Prostate gland (tissue), 2 donors: ENCODE data around the gene WIF1. TPM values are rescaled to one million over a fixed set of nuclear protein-coding genes. Genes with fewer than 3 reads are reported as not detected.
A peak's percentile ranks its signal among the peaks of the same experiment; 100 is the strongest.

Experiments
- DNase-seq: peaks from one replicate; pipeline ENCODE4 v3.0.0-alpha.2; 2019; ENCODE audit warnings: low spot score
- H3K27ac ChIP-seq, 2 donors: fragments of 200-600 bp; sonication (generic); 2 replicates each; pipeline ENCODE4 v1.5.1; 2017 to 2019
- H3K27me3 ChIP-seq: fragments of 200-600 bp; sonication (generic); replicated peaks from 2 replicates; pipeline ENCODE4 v1.5.1; 2019; ENCODE audit not compliant: insufficient read depth
- H3K36me3 ChIP-seq, 2 donors: fragments of 200-600 bp; sonication (generic); 1 replicate in 1 of 2; 2 replicates in 1 of 2; pipeline versions ENCODE4 v1.5.1 to v1.8.1; 2017 to 2019
- H3K4me1 ChIP-seq: fragments of 200-600 bp; sonication (generic); replicated peaks from 2 replicates; pipeline ENCODE4 v1.5.1; 2019
- H3K4me3 ChIP-seq, 2 donors: fragments of 200-600 bp; sonication (generic); 2 replicates each; pipeline ENCODE4 v1.5.1; 2017 to 2019
- H3K9me3 ChIP-seq: fragments of 200-600 bp; sonication (generic); 2 replicates; pipeline ENCODE4 v1.5.1; 2017
- POLR2A ChIP-seq: fragments of 450-650 bp; IDR thresholded peaks from one replicate; pipeline ENCODE4 v1.6.1; 2016; ENCODE audit warnings: antibody characterized with exemption, mild to moderate bottlenecking
- POLR2AphosphoS5 ChIP-seq: sonication (generic); formaldehyde crosslinking; IDR thresholded peaks from one replicate; pipeline ENCODE4 v1.6.1; 2017; ENCODE audit warnings: antibody characterized with exemption
- WGBS: methylation state at CpG from one replicate; pipeline ENCODE4 v1.1.5; 2018; 5-methylcytosine and 5-hydroxymethylcytosine counted together
- intact Hi-C: fragments of 100-400 bp; cut with DNase I; formaldehyde crosslinking; loops from one replicate; pipeline ENCODE4 v1.14.2; 2022
- total RNA-seq, 2 donors: library from RNA; depleted of rRNA; stranded (reverse); fragments of >200 nt; gene quantifications; one replicate each; pipeline ENCODE4 v1.1.0, GENCODE V29; 2016
- TF ChIP-seq, protein P1 (sequence below), 4 experiments: fragments of 200-600 bp in 2 of 4; fragments of 450-650 bp in 2 of 4; sonication (generic) in 2 of 4; IDR thresholded peaks; 1 replicate in 3 of 4; 2 replicates in 1 of 4; pipeline ENCODE4 v1.5.1; 2016 to 2019; ENCODE audit warnings: antibody characterized with exemption in 4 of 4, mild to moderate bottlenecking in 2 of 4, moderate library complexity in 2 of 4

Gene WIF1
- total RNA-seq, 2 donors from 2014 or later: 6.8 to 45.8 TPM

DNA sequence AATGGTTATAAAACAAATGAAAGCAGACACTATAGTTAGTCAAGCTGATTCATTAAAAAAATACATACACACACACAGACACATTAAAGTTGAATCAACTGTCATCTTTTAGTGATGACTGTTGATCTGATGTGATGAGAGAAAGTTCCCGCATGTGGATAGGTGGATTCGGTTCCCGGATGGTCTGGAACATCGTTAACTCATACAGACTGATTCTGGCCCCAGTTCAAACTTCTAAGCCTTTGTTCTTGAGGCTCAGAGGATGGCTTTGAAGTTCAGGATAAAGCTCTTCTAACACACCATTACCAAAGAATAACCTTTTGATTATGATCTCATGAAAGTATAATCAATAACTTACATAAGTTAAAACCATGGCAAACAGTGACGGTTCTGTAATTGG is 27.5 kb downstream of the WIF1 start:
- no peaks in the 10 kb centered on the region for H3K9me3 ChIP-seq
- TF ChIP-seq POLR2AphosphoS5: no peak
- H3K4me3 ChIP-seq: no peak overlapping the region
- H3K36me3 ChIP-seq: no peaks in the 10 kb centered on the region
- H3K27me3 ChIP-seq: no peaks in the 10 kb centered on the region
- no peak overlapping the region for H3K27ac ChIP-seq
- WGBS: 32% methylated on average over 5 of the region's 5 CpGs
- H3K4me1 ChIP-seq: no peaks in the 10 kb centered on the region
- intact Hi-C loops: no loop called here
- no peak for DNase-seq

DNA sequence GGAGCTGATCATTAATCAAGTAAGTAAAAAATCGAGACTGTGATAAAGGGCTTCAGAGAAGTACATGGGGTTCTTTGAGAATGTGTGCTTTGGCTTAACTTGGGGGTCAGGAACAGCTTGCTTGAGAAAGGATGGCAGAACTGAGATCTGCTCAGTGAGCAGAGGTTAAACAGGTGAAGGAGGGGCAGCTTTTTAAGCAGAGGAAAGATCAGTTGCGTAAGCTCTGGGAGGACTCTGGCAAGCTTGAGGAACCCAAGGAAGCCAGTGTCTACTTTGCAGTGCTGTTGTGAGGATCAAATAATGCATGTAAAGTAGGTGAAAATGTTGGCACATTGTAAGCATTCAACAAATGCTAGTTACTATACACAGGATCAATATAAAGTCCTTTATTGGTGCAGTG is 30.6 kb downstream of the WIF1 start:
- WGBS: 52% methylated on average over 2 of the region's 2 CpGs
- intact Hi-C loops: no loop called here
- peak; percentile 10 for DNase-seq
- TF ChIP-seq POLR2AphosphoS5 (no peak), POLR2A (no peak)
- TF ChIP-seq, protein P1, sequence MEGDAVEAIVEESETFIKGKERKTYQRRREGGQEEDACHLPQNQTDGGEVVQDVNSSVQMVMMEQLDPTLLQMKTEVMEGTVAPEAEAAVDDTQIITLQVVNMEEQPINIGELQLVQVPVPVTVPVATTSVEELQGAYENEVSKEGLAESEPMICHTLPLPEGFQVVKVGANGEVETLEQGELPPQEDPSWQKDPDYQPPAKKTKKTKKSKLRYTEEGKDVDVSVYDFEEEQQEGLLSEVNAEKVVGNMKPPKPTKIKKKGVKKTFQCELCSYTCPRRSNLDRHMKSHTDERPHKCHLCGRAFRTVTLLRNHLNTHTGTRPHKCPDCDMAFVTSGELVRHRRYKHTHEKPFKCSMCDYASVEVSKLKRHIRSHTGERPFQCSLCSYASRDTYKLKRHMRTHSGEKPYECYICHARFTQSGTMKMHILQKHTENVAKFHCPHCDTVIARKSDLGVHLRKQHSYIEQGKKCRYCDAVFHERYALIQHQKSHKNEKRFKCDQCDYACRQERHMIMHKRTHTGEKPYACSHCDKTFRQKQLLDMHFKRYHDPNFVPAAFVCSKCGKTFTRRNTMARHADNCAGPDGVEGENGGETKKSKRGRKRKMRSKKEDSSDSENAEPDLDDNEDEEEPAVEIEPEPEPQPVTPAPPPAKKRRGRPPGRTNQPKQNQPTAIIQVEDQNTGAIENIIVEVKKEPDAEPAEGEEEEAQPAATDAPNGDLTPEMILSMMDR (IDR thresholded peaks at IDR 0.05): no peak
- Histone ChIP-seq H3K27ac (no peak overlapping the region), H3K36me3 (no peaks in the 10 kb centered on the region), H3K4me1 (no peaks in the 10 kb centered on the region), H3K27me3 (no peaks in the 10 kb centered on the region), H3K9me3 (no peaks in the 10 kb centered on the region), H3K4me3 (no peak overlapping the region)

DNA sequence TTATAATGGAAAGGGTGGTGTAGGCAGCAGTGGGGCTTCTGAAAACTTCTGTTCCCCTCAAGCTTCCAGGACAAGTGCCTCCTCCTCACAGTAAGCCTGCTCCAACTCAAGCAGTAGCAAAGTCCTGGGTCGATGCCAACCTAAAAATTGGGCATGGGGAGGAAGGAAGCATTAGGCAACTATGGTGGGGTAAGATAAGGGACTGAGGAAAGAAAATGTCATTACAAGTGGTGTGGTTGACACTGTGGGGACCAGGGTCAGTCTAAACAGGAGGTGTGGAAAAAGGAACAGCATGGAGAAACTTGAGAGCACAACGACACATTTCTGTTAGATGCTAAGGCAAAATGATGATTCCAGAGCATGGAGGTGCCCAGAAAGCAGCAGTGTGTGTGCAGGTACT is 34.9 kb downstream of the WIF1 start:
- H3K27me3 ChIP-seq: no peaks in the 10 kb centered on the region
- H3K4me1 ChIP-seq: no peaks in the 10 kb centered on the region
- no peak for TF ChIP-seq POLR2AphosphoS5
- no peak for TF ChIP-seq POLR2A
- TF ChIP-seq, protein P1 (IDR thresholded peaks at IDR 0.05): no peak
- H3K9me3 ChIP-seq: no peaks in the 10 kb centered on the region
- H3K27ac ChIP-seq: no peak overlapping the region
- no peak for DNase-seq
- no peaks in the 10 kb centered on the region for H3K36me3 ChIP-seq
- no peak overlapping the region for H3K4me3 ChIP-seq
- intact Hi-C loops: no loop called here
- WGBS: 77% methylated on average over 2 of the region's 2 CpGs

DNA sequence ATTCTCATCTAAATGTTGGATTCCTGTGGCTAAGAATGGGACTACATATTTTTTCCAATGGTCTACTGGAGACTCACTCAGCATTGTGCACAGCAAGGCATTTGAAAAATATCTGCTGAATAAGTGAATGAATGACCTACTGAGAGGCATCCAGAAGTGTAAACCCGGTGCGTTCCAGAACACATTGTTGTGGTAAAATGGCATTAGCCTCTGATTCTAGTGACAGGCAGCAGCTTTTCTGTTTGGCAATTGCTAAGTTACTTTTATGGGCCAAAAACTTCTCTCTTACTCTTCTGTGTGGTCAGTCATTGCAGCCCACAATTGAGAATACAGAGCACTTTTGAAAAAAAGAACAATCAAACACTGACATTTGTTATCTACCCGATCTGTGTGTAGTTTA is 36.5 kb downstream of the WIF1 start:
- Histone ChIP-seq H3K27ac (no peak overlapping the region), H3K9me3 (no peaks in the 10 kb centered on the region), H3K4me1 (no peaks in the 10 kb centered on the region), H3K27me3 (no peaks in the 10 kb centered on the region), H3K4me3 (no peak overlapping the region), H3K36me3 (no peaks in the 10 kb centered on the region)
- intact Hi-C loops: no loop called here
- TF ChIP-seq POLR2A: no peak
- TF ChIP-seq, protein P1 (IDR thresholded peaks at IDR 0.05): no peak
- TF ChIP-seq POLR2AphosphoS5: no peak
- DNase-seq: peak; percentile 17
- 10% methylated on average over 3 of the region's 3 CpGs for WGBS

DNA sequence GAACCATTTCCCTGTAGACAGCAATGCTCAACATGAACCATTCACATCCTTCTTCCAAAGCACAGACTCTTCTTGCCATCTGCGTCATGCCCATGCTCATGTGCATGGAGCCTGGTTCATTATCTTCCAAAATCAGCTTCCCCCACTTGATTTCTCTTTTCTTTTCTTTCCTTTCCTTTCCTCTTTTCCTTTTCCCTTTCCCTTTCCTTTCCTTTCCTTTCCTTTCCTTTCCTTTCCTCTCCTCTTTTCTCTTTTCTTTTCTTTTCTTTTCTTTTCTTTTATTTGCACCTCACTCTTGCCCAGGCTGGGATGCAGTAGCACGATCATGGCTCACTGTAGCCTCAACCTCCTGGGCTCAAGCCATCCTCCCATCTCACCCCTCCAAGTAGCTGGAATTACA is 37.5 kb downstream of the WIF1 start:
- intact Hi-C loops: no loop called here
- TF ChIP-seq, protein P1 (IDR thresholded peaks at IDR 0.05): no peak
- no peak for TF ChIP-seq POLR2A
- TF ChIP-seq POLR2AphosphoS5: no peak
- H3K4me1 ChIP-seq: no peaks in the 10 kb centered on the region
- 86% methylated on average over 2 of the region's 2 CpGs for WGBS
- no peak overlapping the region for H3K27ac ChIP-seq
- no peaks in the 10 kb centered on the region for H3K27me3 ChIP-seq
- H3K4me3 ChIP-seq: no peak overlapping the region
- no peaks in the 10 kb centered on the region for H3K36me3 ChIP-seq
- DNase-seq: no peak
- no peaks in the 10 kb centered on the region for H3K9me3 ChIP-seq
